HG02981 (cell line): ENCODE measurements around the gene PRSS22.

ENCODE experiments used
- ATAC-seq: cut with Tn5 transposase; IDR thresholded peaks from one replicate; pipeline ENCODE4 v1.9.1; 2021; ENCODE audit warnings: mild to moderate bottlenecking, moderate library complexity; ENCODE audit not compliant: unreplicated experiment

The PRSS22 gene

DNA sequence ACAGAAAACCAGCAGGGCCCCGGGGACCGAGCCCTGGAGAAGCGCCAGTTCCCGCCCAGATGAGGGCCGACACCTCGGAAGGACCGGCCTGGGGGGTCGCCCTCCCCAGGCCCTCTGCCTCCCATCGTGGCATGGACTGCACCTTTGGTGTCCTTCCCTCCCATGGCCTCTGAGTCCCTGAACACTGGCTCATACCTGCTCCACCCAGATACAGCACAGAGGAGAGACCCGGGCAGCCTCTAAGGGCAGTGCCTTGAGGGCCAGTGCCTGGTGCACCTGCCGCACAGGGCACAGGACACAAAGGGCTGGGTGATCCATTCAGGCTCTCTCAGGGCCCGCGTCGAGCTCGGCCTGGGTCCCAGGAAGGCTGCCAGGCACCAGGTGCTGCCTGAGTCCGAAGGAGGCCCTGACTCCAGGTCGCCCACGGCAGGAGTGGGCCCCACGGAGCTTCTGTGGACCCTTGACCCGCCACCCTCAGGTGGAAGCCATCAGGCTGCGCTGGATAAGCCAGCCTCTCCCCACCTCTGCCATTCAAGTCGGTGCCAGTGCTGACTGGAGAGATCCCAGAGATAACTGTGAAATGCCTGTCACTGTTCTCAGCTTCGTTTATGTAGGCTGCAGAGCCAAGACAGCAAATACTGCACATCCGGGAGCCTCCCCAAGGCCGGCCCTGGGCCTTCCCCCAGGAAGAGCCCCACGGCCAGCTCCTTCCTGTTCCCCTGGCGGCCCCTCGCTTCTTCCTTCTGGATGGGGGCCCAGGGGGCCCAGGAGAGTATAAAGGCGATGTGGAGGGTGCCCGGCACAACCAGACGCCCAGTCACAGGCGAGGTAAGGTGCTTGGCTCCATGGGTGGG lies 28.2 kb downstream of the PRSS22 start, which contains the start of gene ZG16B:
Gene ZG16B (plus strand): TSS at position 803 of the 854 bp plus-strand sequence. CDS start 139 bp downstream, outside the sequence.
- ATAC-seq, result no peak

DNA sequence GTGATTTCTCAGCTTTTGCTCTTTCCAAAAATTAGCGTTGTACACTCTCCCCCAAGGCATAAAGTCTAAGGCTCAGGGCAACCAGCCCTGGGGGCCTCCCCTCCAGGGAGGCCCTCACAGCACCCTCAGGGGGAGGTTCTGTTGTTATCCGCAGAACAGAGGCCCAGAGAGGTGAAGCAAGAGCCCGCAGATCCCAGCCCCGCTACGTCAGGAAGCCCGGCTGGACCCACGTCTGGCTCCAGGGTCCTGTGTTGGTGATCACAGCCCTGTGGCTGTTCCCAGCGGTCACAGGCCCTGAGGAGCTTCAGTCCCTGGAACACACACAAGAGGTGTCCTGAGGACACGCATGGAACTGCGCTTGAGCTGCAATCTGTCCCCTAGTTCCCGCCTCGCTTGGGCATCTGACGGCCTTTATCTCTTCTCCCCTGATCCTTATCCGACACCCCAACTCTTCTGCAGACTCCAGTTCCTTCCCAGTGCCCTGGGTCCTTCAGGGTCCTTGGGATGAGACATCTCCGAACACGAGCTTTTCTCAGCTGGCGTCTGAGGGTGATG lies 29.0 kb downstream of the PRSS22 start:
- ATAC-seq, result no peak

- ATAC-seq, result no peak
These were observed 29.5 kb downstream of the PRSS22 start for GRCh38 chr16:2828521-2828840.

- ATAC-seq, result no peak
These were observed 30.0 kb downstream of the PRSS22 start for GRCh38 chr16:2827831-2828520.

- ATAC-seq, result no peak
These were observed 30.6 kb downstream of the PRSS22 start for GRCh38 chr16:2827374-2827791.

DNA sequence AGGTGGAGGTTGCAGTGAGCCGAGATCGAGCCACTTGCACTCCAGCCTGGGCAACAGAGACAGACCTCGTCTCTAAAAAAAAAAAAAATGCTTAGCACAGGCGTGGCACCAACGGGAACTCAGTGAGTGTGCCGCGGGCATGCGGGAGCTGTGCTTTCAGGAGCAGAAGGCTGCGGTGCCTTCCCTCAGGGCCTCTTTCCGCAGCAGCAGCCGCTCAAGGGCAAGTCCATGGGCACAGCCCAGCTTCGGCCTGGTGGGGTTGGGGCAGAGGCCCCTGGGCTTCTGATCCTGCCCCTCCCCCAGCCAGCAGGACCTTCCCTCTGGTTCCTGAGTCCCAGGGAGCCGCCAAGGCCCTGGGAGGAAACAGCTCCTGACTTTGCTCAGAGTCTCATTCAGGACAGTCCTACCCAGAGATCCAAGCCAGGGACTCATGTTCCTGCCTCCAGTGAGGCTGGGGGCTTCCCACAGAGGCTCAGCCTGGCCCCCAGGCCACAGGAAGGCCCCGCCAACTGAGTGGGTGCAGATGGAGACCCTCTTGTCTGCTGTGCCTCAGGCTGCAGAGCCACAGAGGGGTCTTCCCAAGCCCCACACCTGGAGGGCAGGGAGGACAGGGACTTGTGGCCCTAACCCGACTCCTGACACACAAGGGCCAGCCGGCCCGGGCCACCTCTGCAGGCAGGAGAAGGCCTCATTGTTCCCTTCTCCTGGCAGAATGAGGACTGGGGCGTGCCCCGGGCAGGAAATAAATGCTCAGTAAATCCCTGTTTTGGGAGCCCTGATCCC lies 31.2 kb downstream of the PRSS22 start:
- ATAC-seq, result no peak

GRCh38 chr16:2825906-2826305 lies 32.1 kb downstream of the PRSS22 start:
- no peak for ATAC-seq

DNA sequence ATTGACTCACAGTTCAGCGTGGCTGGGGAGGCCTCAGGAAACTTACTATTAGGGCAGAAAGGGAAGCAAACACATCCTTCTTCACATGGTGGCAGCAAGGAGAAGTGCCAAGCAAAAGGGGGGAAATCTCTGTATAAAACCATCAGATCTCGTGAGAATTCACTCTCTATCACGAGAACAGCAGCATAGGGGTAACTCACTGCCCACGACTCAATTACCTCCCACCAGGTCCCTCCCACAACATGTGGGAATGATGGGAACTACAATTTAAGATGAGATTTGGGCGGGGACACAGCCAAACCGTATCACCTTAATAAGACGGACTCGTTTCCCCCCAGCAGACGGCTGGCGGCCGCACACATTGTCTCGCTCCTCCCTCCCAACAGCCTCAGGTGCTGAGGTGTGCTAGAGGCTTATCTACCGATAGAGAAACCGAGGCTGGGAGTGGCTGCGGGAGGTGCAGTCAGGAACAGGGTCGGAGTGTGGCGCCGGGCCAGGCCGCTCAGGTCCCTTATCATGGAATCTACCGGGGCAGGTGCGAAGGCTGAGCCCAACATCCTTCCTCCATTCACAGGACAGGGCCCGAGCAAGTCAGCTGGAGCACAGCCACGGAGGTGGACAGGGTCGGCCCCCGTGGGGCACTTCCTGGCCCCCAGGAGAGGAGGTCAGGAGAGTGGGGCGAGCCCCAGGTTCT lies 32.8 kb downstream of the PRSS22 start:
- ATAC-seq, result no peak

DNA sequence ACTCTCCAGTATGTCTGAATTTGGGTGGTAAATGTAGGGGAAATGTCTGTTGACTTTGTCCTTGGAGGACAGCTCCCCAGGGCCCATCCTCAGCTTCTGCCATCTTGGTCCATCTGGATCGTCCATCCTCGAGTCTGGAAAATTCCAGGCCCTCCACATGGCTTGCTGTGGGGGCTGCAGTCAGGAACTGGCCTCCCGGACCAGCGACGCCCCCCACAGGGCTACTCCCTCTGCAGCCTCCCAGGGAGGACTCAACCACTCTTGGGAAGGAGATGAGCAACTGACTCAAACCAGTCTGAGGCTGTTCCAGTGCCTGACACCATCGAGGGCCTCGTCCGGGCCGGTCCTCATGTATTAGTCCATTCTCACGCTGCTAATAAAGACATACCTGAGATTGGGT lies 33.3 kb downstream of the PRSS22 start:
- ATAC-seq, result no peak

DNA sequence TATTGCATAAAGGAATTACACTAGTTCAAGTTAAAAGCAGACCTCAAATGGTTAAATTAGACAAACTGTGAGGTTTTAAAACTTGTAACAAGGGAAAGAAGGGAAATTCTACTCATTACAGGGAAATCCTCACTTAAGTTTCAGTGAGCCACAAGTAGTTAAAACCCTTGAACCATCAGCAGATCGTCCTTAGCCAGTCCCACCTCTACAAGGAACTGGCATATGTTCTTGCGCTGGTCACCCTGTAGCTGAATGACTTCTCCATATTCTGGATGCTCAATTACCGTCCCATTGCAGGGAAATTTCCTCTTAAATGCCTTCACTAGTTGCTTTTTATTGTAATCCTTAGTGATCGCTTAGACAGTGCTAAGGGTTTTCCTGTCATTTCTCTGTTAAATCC lies 35.5 kb downstream of the PRSS22 start:
- no peak for ATAC-seq

GRCh38 chr16:2822158-2822495 lies 35.8 kb downstream of the PRSS22 start:
- ATAC-seq, result no peak

GRCh38 chr16:2821487-2822157 lies 36.3 kb downstream of the PRSS22 start:
- no peak for ATAC-seq

- no peak for ATAC-seq
These were observed 37.0 kb downstream of the PRSS22 start for GRCh38 chr16:2820836-2821486.

DNA sequence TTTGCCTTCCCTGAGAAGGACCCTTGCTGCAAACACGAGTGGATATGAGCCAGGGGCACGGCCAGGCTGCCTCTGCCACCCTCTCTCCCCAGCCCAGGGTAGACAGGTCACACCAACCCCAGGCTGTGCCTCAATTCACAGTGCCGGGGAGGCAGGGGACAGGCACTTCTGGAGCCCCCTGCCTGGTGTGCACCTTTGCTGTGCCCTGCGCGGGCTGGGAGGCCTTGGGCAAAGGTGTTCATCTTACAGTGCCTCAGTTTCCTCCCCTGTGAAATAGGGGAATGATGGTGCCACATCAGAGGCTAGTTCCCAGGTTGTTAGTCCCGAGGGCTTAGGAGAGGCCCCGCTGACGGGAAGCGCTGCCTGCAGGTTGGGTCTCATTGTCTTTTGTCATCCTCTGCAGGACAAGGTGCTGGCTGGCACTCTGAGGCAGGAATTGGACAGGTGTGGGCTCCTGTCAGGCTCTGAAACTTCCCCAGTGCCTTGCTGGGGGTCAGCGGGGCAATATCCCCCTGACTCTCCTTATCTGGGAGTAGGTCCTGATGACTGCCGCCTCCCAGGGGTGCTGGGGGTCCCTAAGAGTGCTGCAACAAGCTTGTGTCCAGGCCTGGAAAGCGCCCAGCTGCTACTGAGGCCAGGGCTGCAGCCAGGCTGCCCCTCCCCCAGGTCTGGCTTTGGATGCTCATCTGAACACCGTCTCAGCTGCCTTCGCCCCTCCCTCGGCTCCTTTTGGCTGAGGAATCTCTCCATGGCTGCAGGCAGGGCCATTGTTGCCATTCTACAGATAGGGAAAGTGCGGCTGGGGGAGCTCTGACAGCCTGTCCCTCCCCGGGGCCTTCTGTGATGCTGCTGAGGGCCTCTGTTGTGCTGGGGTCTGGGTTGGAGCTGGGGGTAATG lies 37.8 kb downstream of the PRSS22 start:
- ATAC-seq, result no peak

GRCh38 chr16:2819179-2819938 lies 38.6 kb downstream of the PRSS22 start:
- ATAC-seq, result no peak

- no peak for ATAC-seq
These were observed 39.6 kb downstream of the PRSS22 start for GRCh38 chr16:2818272-2818876.
